Liver (tissue), 9 donors: ENCODE data around the gene TMEM107. TPM values are rescaled to one million over a fixed set of nuclear protein-coding genes. Genes with fewer than 3 reads are reported as not detected.

Experiments
- DNase-seq: peaks from one replicate; pipeline ENCODE4 v3.0.0-alpha.2; 2017; ENCODE audit warnings: low spot score
- H3K27ac ChIP-seq, 2 donors: one replicate each; pipeline ENCODE4 v1.7.0; 2013; ENCODE audit warnings: inconsistent platforms in 2 of 2, low read length in 2 of 2, control low read depth in 1 of 2, low read depth in 1 of 2, mild to moderate bottlenecking in 1 of 2
- H3K27me3 ChIP-seq, 4 donors: one replicate each; pipeline versions ENCODE4 v1.6.1 to v1.7.0; 2013; ENCODE audit warnings: low read length in 3 of 4, inconsistent platforms in 1 of 4, mild to moderate bottlenecking in 1 of 4, moderate library complexity in 1 of 4; ENCODE audit not compliant: control insufficient read depth in 4 of 4, insufficient read depth in 4 of 4
- H3K36me3 ChIP-seq, 4 donors: one replicate each; pipeline versions ENCODE4 v1.6.1 to v1.7.0; 2013; ENCODE audit warnings: low read length in 3 of 4, mild to moderate bottlenecking in 3 of 4, low read depth in 1 of 4, moderate library complexity in 1 of 4; ENCODE audit not compliant: control insufficient read depth in 4 of 4, insufficient read depth in 3 of 4
- H3K4me1 ChIP-seq, 4 donors: one replicate each; pipeline versions ENCODE4 v1.6.1 to v1.7.0; 2013; ENCODE audit warnings: low read length in 3 of 4, mild to moderate bottlenecking in 3 of 4, moderate library complexity in 1 of 4; ENCODE audit not compliant: control insufficient read depth in 4 of 4, insufficient read depth in 4 of 4
- H3K4me3 ChIP-seq, 3 donors: one replicate each; pipeline versions ENCODE4 v1.6.1 to v1.7.0; 2013; ENCODE audit warnings: low read length in 3 of 3, control low read depth in 1 of 3, low read depth in 1 of 3, mild to moderate bottlenecking in 1 of 3
- H3K9ac ChIP-seq, 2 donors: one replicate each; pipeline ENCODE4 v1.7.0; 2013; ENCODE audit warnings: low read length in 2 of 2, mild to moderate bottlenecking in 2 of 2, moderate library complexity in 2 of 2, control low read depth in 1 of 2, low read depth in 1 of 2
- H3K9me3 ChIP-seq, 4 donors: one replicate each; pipeline versions ENCODE4 v1.6.1 to v1.7.0; 2013; ENCODE audit warnings: low read length in 3 of 4; ENCODE audit not compliant: control insufficient read depth in 4 of 4
- ATF3 ChIP-seq: IDR thresholded peaks from 2 replicates; pipeline ENCODE4 v1.6.1; 2016; ENCODE audit warnings: antibody characterized with exemption
- CTCF ChIP-seq: fragments of 150-350 bp; IDR thresholded peaks from 2 replicates; pipeline ENCODE4 v1.5.1; 2017; ENCODE audit warnings: improper control_type of control experiment, low read depth, low read length; ENCODE audit not compliant: missing input control
- EGR1 ChIP-seq, 2 donors: IDR thresholded peaks; 2 replicates each; pipeline ENCODE4 v1.6.1; 2016 to 2018; ENCODE audit warnings: antibody characterized with exemption in 2 of 2, low read depth in 2 of 2
- FOXA1 ChIP-seq: IDR thresholded peaks from 2 replicates; pipeline ENCODE4 v1.6.1; 2016; ENCODE audit warnings: antibody characterized with exemption
- FOXA2 ChIP-seq: IDR thresholded peaks from 2 replicates; pipeline ENCODE4 v1.6.1; 2016; ENCODE audit warnings: antibody characterized with exemption
- GABPA ChIP-seq, 2 donors: IDR thresholded peaks in 1 of 2; conservative IDR thresholded peaks in 1 of 2; 2 replicates each; pipeline ENCODE4 v1.6.1; 2016; ENCODE audit warnings: antibody characterized with exemption in 2 of 2, mild to moderate bottlenecking in 1 of 2, moderate library complexity in 1 of 2
- HNF4A ChIP-seq, 2 donors: conservative IDR thresholded peaks; 2 replicates each; pipeline ENCODE4 v1.6.1; 2016; ENCODE audit warnings: antibody characterized with exemption in 2 of 2, mild to moderate bottlenecking in 2 of 2
- HNF4G ChIP-seq: IDR thresholded peaks from 2 replicates; pipeline ENCODE4 v1.6.1; 2016; ENCODE audit warnings: antibody characterized with exemption
- JUND ChIP-seq, 2 donors: IDR thresholded peaks; 2 replicates each; pipeline ENCODE4 v1.6.1; 2016; ENCODE audit warnings: antibody characterized with exemption in 2 of 2
- MAX ChIP-seq: IDR thresholded peaks from 2 replicates; pipeline ENCODE4 v1.6.1; 2016; ENCODE audit warnings: antibody characterized with exemption
- NR2F2 ChIP-seq: IDR thresholded peaks from 2 replicates; pipeline ENCODE4 v1.6.1; 2016; ENCODE audit warnings: antibody characterized with exemption
- RAD21 ChIP-seq, 2 donors: IDR thresholded peaks; 2 replicates each; pipeline ENCODE4 v1.6.1; 2016; ENCODE audit warnings: antibody characterized with exemption in 2 of 2, mild to moderate bottlenecking in 2 of 2
- REST ChIP-seq: IDR thresholded peaks from 2 replicates; pipeline ENCODE4 v1.6.1; 2016; ENCODE audit warnings: antibody characterized with exemption, mild to moderate bottlenecking
- RXRA ChIP-seq, 2 donors: IDR thresholded peaks; 2 replicates each; pipeline ENCODE4 v1.6.1; 2017 to 2018; ENCODE audit warnings: antibody characterized with exemption in 2 of 2, mild to moderate bottlenecking in 1 of 2
- SP1 ChIP-seq: IDR thresholded peaks from 2 replicates; pipeline ENCODE4 v1.6.1; 2018; ENCODE audit warnings: antibody characterized with exemption, mild to moderate bottlenecking
- TAF1 ChIP-seq: conservative IDR thresholded peaks from 2 replicates; pipeline ENCODE4 v1.6.1; 2016; ENCODE audit warnings: antibody characterized with exemption, mild to moderate bottlenecking
- YY1 ChIP-seq: IDR thresholded peaks from 2 replicates; pipeline ENCODE4 v1.6.1; 2016; ENCODE audit warnings: antibody characterized with exemption, mild to moderate bottlenecking
- ZBTB33 ChIP-seq: IDR thresholded peaks from 2 replicates; pipeline ENCODE4 v1.6.1; 2016; ENCODE audit warnings: antibody characterized with exemption
- WGBS: extraction: QIAGEN DNeasy Blood & Tissue Kit; methylation state at CpG from one replicate; pipeline ENCODE4 v1.1.7; 2013; 5-methylcytosine and 5-hydroxymethylcytosine counted together
- polyA plus RNA-seq, 2 donors: library from polyadenylated mRNA; stranded (reverse) in 1 of 2; unstranded in 1 of 2; fragments of 200-250 nt in 1 of 2; fragments of >200 nt in 1 of 2; fragmentation: Nextera tagmentation in 1 of 2; extraction: Ambion mirVana in 1 of 2; gene quantifications; one replicate each; pipeline versions ENCODE4 v1.2.1 to v1.2.3, GENCODE V29; 2013 to 2015
- total RNA-seq, 2 donors: library from RNA; depleted of rRNA; stranded (reverse); fragments of >200 nt; gene quantifications; one replicate each; pipeline ENCODE4 v1.2.3, GENCODE V29; 2014
- donor health status: healthy.
- donor health status: healthy.
- donor health status: healthy.
- donor health status: healthy.
- donor health status: healthy.

Gene TMEM107
- total and polyA plus RNA-seq, 4 donors = 3.0 to 8.4 (median 4.2) TPM

GRCh38 chr17:8189041-8189710 is 13.0 kb upstream of the TMEM107 start:
- Histone ChIP-seq H3K9me3 (no peaks in the 10 kb centered on the region), H3K27ac (peak overlapping the region; percentile 73 to 85), H3K36me3 (no peaks in the 10 kb centered on the region), H3K9ac (peak overlapping the region in 1 of 2 donors; percentile 47), H3K4me3 (peak overlapping the region; percentile 75 to 82 (median 78)), H3K27me3 (no peaks in the 10 kb centered on the region), H3K4me1 (peaks cover 12 to 58% (median 31%) of the 10 kb centered on the region in 4 donors)
- TF ChIP-seq MAX (no peak), RXRA (IDR thresholded peaks at IDR 0.05) (no peak), RAD21 (IDR thresholded peaks at IDR 0.05) (no peak), ATF3 (no peak), JUND (IDR thresholded peaks at IDR 0.05) (no peak), FOXA1 (no peak), TAF1 (no peak), YY1 (no peak), EGR1 (IDR thresholded peaks at IDR 0.05; ENCODE audit: low read depth in 2 of 2) (no peak), SP1 (no peak), HNF4G (no peak), REST (no peak)
- 6% methylated on average over 67 of the region's 67 CpGs for WGBS
- DNase-seq = peak; percentile 49

GRCh38 chr17:8188263-8188839 is 12.2 kb upstream of the TMEM107 start:
- no peak for DNase-seq

More at GRCh38 chr17:8188263-8188839, 12.2 kb upstream of the TMEM107 start:
- Histone ChIP-seq H3K4me3 (peak overlapping the region in 2 of 3 donors; percentile 75 to 82), H3K27ac (peak overlapping the region; percentile 73 to 85), H3K9me3 (no peaks in the 10 kb centered on the region), H3K36me3 (no peaks in the 10 kb centered on the region), H3K9ac (peak overlapping the region in 1 of 2 donors; percentile 47), H3K27me3 (no peaks in the 10 kb centered on the region), H3K4me1 (peaks cover 12 to 58% (median 31%) of the 10 kb centered on the region in 4 donors)
- WGBS = 53% methylated on average over 12 of the region's 12 CpGs
- TF ChIP-seq ZBTB33 (no peak), REST (no peak), CTCF (no peak), HNF4G (no peak), JUND (IDR thresholded peaks at IDR 0.05) (no peak), FOXA2 (no peak), ATF3 (no peak), MAX (no peak), NR2F2 (no peak), YY1 (no peak), FOXA1 (no peak), HNF4A (conservative IDR thresholded peaks at IDR 0.05) (no peak), GABPA (IDR thresholded peaks at IDR 0.05 in 1 of 2, conservative IDR thresholded peaks at IDR 0.05 in 1 of 2) (no peak)
